GM23338 (cell line): ENCODE data around the gene ISX. TPM values are rescaled to one million over a fixed set of nuclear protein-coding genes. Genes with fewer than 3 reads are reported as not detected.

ENCODE experiments used
- ATAC-seq: fragments of 200-7000 bp; cut with Tn5 transposase; 3 replicates; pipeline ENCODE4 v1.9.1; 2020
- DNase-seq: peaks from one replicate; pipeline ENCODE4 v3.0.0-alpha.2; 2015; ENCODE audit warnings: low spot score
- H2AFZ ChIP-seq: fragments of 200-600 bp; sonication (generic); 2 replicates; pipeline ENCODE4 v1.8.0; 2016; ENCODE audit warnings: antibody characterized with exemption, mild to moderate bottlenecking, moderate library complexity
- H3F3A ChIP-seq: fragments of 200-600 bp; sonication (generic); replicated peaks from 2 replicates; pipeline ENCODE4 v1.8.0; 2017; ENCODE audit warnings: antibody characterized with exemption, mixed run types, low read depth
- H3K27ac ChIP-seq: fragments of 200-600 bp; sonication (generic); 2 replicates; pipeline ENCODE4 v1.6.1; 2016; ENCODE audit warnings: low read depth
- H3K27me3 ChIP-seq: fragments of 200-600 bp; sonication (generic); 2 replicates; pipeline ENCODE4 v1.8.0; 2016; ENCODE audit warnings: mild to moderate bottlenecking, mixed run types, moderate library complexity; ENCODE audit not compliant: insufficient read depth
- H3K36me3 ChIP-seq: fragments of 200-600 bp; sonication (generic); 2 replicates; pipeline ENCODE4 v1.8.0; 2016; ENCODE audit warnings: mild to moderate bottlenecking; ENCODE audit not compliant: insufficient read depth
- H3K4me1 ChIP-seq: fragments of 200-600 bp; sonication (generic); 2 replicates; pipeline ENCODE4 v1.8.0; 2016; ENCODE audit warnings: mild to moderate bottlenecking, moderate library complexity; ENCODE audit not compliant: insufficient read depth
- H3K4me2 ChIP-seq: fragments of 200-600 bp; sonication (generic); 2 replicates; pipeline ENCODE4 v1.7.1; 2017; ENCODE audit warnings: mixed run types
- H3K4me3 ChIP-seq: fragments of 200-600 bp; sonication (generic); 2 replicates; pipeline ENCODE4 v1.6.1; 2016; ENCODE audit warnings: mixed run types
- H3K79me2 ChIP-seq: fragments of 200-600 bp; sonication (generic); replicated peaks from 2 replicates; pipeline ENCODE4 v1.8.0; 2017; ENCODE audit warnings: mild to moderate bottlenecking; ENCODE audit not compliant: insufficient read depth
- H3K9me2 ChIP-seq: fragments of 200-600 bp; sonication (generic); 2 replicates; pipeline ENCODE4 v1.8.0; 2017; ENCODE audit not compliant: insufficient read depth
- H4K20me1 ChIP-seq: fragments of 200-600 bp; sonication (generic); replicated peaks from 2 replicates; pipeline ENCODE4 v1.8.0; 2017; ENCODE audit warnings: mild to moderate bottlenecking; ENCODE audit not compliant: insufficient read depth
- H3K27ac Mint-ChIP-seq: 2 replicates; pipeline ENCODE4 v1.8.0; 2020; ENCODE audit warnings: inconsistent platforms, mild to moderate bottlenecking, moderate library complexity, mixed read lengths
- H3K27me3 Mint-ChIP-seq: 3 replicates; pipeline ENCODE4 v1.8.0; 2022; ENCODE audit warnings: low read depth, mild to moderate bottlenecking, moderate library complexity, mixed read lengths, inconsistent platforms; ENCODE audit not compliant: insufficient read depth, poor library complexity
- H3K36me3 Mint-ChIP-seq: 3 replicates; pipeline ENCODE4 v1.8.0; 2021; ENCODE audit warnings: low read depth, mild to moderate bottlenecking, inconsistent platforms, moderate library complexity, mixed read lengths
- H3K4me1 Mint-ChIP-seq: 3 replicates; pipeline ENCODE4 v1.8.0; 2020; ENCODE audit warnings: mild to moderate bottlenecking, inconsistent platforms, mixed read lengths
- H3K4me3 Mint-ChIP-seq: 3 replicates; pipeline ENCODE4 v1.8.0; 2021; ENCODE audit warnings: moderate library complexity, mild to moderate bottlenecking, inconsistent platforms, mixed read lengths
- H3K9me3 Mint-ChIP-seq: 3 replicates; pipeline ENCODE4 v1.8.0; 2020; ENCODE audit warnings: moderate library complexity, mild to moderate bottlenecking, inconsistent platforms, mixed read lengths
- CREB1 ChIP-seq: fragments of 250-450 bp; sonication (Bioruptor Pico); IDR thresholded peaks from 2 replicates; pipeline ENCODE4 v1.5.0; 2020; ENCODE audit warnings: low read depth, mild to moderate bottlenecking, moderate library complexity
- ETS1 ChIP-seq: IDR thresholded peaks from 2 replicates; pipeline ENCODE4 v1.6.1; 2016; ENCODE audit warnings: antibody characterized with exemption
- EZH2 ChIP-seq: fragments of 200-600 bp; sonication (generic); IDR thresholded peaks from one replicate; pipeline ENCODE4 v1.8.0; 2017; ENCODE audit warnings: antibody characterized with exemption, mild to moderate bottlenecking, low read depth; ENCODE audit not compliant: unreplicated experiment
- EZH2phosphoT487 ChIP-seq: fragments of 200-600 bp; sonication (generic); IDR thresholded peaks from one replicate; pipeline ENCODE4 v1.8.1; 2018; ENCODE audit warnings: antibody characterized with exemption; ENCODE audit not compliant: unreplicated experiment
- JUNB ChIP-seq: IDR thresholded peaks from one replicate; pipeline ENCODE4 v1.6.1; 2016; ENCODE audit warnings: antibody characterized with exemption; ENCODE audit not compliant: unreplicated experiment
- NANOG ChIP-seq: IDR thresholded peaks from 2 replicates; pipeline ENCODE4 v1.6.1; 2016; ENCODE audit warnings: antibody characterized with exemption, borderline replicate concordance
- POLR2AphosphoS5 ChIP-seq: IDR thresholded peaks from 2 replicates; pipeline ENCODE4 v1.6.1; 2016; ENCODE audit warnings: antibody characterized with exemption, low read depth
- STAT1 ChIP-seq: IDR thresholded peaks from one replicate; pipeline ENCODE4 v1.6.1; 2016; ENCODE audit warnings: antibody characterized with exemption; ENCODE audit not compliant: unreplicated experiment
- ZNF114 ChIP-seq: fragments of 250-450 bp; sonication (Bioruptor Pico); IDR thresholded peaks from 2 replicates; pipeline ENCODE4 v1.5.0; 2020; ENCODE audit warnings: mild to moderate bottlenecking, moderate library complexity
- ZNF331 ChIP-seq: fragments of 250-450 bp; sonication (Bioruptor Pico); IDR thresholded peaks from 2 replicates; pipeline ENCODE4 v1.5.0; 2020; ENCODE audit warnings: low read depth, mild to moderate bottlenecking, moderate library complexity
- polyA plus RNA-seq: library from polyadenylated mRNA; unstranded; fragments of >200 nt; fragmentation: Nextera tagmentation; extraction: Ambion mirVana; gene quantifications from 2 replicates; pipeline ENCODE4 v1.2.1, GENCODE V29; 2016
- total RNA-seq: library from RNA; depleted of rRNA; stranded (reverse); fragments of >200 nt; shearing (Covaris generic); gene quantifications from 2 replicates; pipeline ENCODE4 v1.2.3, GENCODE V29; 2014
- TF ChIP-seq, protein P1 (sequence below): IDR thresholded peaks from one replicate; pipeline ENCODE4 v1.6.1; 2018; ENCODE audit warnings: antibody characterized with exemption; ENCODE audit not compliant: unreplicated experiment
- TF ChIP-seq, protein P2 (sequence below), 2 experiments: fragments of 200-600 bp in 1 of 2; sonication (generic) in 1 of 2; conservative IDR thresholded peaks; 2 replicates each; pipeline versions ENCODE4 v1.5.1 to v1.6.1; 2016 to 2017; ENCODE audit warnings: antibody characterized with exemption in 2 of 2, low read depth in 2 of 2, mild to moderate bottlenecking in 2 of 2, moderate library complexity in 1 of 2

ISX gene
- total and polyA plus RNA-seq, 2 experiments from 2014 or later = not detected

- TF ChIP-seq, protein P1, sequence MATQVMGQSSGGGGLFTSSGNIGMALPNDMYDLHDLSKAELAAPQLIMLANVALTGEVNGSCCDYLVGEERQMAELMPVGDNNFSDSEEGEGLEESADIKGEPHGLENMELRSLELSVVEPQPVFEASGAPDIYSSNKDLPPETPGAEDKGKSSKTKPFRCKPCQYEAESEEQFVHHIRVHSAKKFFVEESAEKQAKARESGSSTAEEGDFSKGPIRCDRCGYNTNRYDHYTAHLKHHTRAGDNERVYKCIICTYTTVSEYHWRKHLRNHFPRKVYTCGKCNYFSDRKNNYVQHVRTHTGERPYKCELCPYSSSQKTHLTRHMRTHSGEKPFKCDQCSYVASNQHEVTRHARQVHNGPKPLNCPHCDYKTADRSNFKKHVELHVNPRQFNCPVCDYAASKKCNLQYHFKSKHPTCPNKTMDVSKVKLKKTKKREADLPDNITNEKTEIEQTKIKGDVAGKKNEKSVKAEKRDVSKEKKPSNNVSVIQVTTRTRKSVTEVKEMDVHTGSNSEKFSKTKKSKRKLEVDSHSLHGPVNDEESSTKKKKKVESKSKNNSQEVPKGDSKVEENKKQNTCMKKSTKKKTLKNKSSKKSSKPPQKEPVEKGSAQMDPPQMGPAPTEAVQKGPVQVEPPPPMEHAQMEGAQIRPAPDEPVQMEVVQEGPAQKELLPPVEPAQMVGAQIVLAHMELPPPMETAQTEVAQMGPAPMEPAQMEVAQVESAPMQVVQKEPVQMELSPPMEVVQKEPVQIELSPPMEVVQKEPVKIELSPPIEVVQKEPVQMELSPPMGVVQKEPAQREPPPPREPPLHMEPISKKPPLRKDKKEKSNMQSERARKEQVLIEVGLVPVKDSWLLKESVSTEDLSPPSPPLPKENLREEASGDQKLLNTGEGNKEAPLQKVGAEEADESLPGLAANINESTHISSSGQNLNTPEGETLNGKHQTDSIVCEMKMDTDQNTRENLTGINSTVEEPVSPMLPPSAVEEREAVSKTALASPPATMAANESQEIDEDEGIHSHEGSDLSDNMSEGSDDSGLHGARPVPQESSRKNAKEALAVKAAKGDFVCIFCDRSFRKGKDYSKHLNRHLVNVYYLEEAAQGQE = no peak
- TF ChIP-seq NANOG (no peak), EZH2phosphoT487 (no peak), ZNF114 (CRISPR knock-in tag) (no peak), STAT1 (no peak), ZNF331 (CRISPR knock-in tag) (no peak)
These were observed 21.2 kb upstream of the ISX start (continued) for GRCh38 chr22:35044607-35045390.

- DNase-seq (no peak), ATAC-seq (no peak)
- H3K9me2 ChIP-seq = peaks cover 5% of the 10 kb centered on the region; the same call in 1 of the 2 replicates
- H3K79me2 ChIP-seq = no peaks in the 10 kb centered on the region
- no peaks in the 10 kb centered on the region for H4K20me1 ChIP-seq
- no peak overlapping the region for H3K4me3 ChIP-seq
- H3K4me1 ChIP-seq = peaks cover 2% of the 10 kb centered on the region; the same call in 1 of the 2 replicates
- H3K4me2 ChIP-seq = no peak overlapping the region
- no peak overlapping the region for H3K27ac ChIP-seq
- Mint-ChIP-seq H3K27me3 (peaks cover 11% of the 10 kb centered on the region), H3K4me1 (peaks cover 4% of the 10 kb centered on the region; the same call in 2 of the 3 replicates), H3K27ac (no peak overlapping the region), H3K36me3 (peaks cover 7% of the 10 kb centered on the region; the same call in 1 of the 3 replicates), H3K9me3 (peaks cover 57% of the 10 kb centered on the region), H3K4me3 (no peak overlapping the region)
- H2AFZ ChIP-seq = no peak overlapping the region
- no peaks in the 10 kb centered on the region for H3F3A ChIP-seq
- no peaks in the 10 kb centered on the region for H3K27me3 ChIP-seq
- H3K36me3 ChIP-seq = no peaks in the 10 kb centered on the region; the same call in 1 of the 2 replicates
- TF ChIP-seq ETS1 = no peak
- no peak for TF ChIP-seq POLR2AphosphoS5
- TF ChIP-seq, protein P2, sequence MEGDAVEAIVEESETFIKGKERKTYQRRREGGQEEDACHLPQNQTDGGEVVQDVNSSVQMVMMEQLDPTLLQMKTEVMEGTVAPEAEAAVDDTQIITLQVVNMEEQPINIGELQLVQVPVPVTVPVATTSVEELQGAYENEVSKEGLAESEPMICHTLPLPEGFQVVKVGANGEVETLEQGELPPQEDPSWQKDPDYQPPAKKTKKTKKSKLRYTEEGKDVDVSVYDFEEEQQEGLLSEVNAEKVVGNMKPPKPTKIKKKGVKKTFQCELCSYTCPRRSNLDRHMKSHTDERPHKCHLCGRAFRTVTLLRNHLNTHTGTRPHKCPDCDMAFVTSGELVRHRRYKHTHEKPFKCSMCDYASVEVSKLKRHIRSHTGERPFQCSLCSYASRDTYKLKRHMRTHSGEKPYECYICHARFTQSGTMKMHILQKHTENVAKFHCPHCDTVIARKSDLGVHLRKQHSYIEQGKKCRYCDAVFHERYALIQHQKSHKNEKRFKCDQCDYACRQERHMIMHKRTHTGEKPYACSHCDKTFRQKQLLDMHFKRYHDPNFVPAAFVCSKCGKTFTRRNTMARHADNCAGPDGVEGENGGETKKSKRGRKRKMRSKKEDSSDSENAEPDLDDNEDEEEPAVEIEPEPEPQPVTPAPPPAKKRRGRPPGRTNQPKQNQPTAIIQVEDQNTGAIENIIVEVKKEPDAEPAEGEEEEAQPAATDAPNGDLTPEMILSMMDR (conservative IDR thresholded peaks at IDR 0.05; ENCODE audit: low read depth in 2 of 2) = no peak
- TF ChIP-seq EZH2 = no peak
- TF ChIP-seq, protein P1 = no peak
- TF ChIP-seq NANOG = no peak
- TF ChIP-seq CREB1 (CRISPR knock-in tag) = no peak
- TF ChIP-seq JUNB = no peak
- TF ChIP-seq ZNF331 (CRISPR knock-in tag) = no peak
These were observed 20.5 kb upstream of the ISX start for GRCh38 chr22:35045451-35045850.
